ENCODE data around the gene ZW10. TPM values are rescaled to one million over a fixed set of nuclear protein-coding genes. Genes with fewer than 3 reads are reported as not detected.
"Not testable (repeated sequence)": the region's sequence is repeated elsewhere in the genome, so short reads cannot be mapped to it uniquely, and the experiment has no call there.

ZW10 gene
- total RNA-seq, 1 donor from 2014 or later, result 23.3 TPM

DNA sequence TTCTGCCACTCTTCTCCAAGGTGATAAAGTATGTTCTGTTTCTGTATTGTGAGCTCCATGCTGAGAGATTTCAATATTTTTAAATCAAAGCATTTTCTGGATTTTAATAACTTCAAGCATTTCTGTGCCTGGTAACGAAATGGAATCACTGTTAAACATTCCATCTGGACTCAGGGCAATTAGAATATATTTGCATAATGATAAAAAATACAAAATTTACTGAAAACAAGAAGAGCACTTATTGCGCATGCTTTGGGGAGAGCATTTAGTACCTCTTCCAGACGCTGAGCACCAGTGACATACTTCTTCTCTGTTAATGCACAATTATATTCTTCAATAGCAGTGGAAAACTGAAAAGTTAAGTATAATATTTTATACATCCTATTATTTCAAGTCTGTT, 13.3 kb downstream of the ZW10 start:
- no peak for DNase-seq

DNA sequence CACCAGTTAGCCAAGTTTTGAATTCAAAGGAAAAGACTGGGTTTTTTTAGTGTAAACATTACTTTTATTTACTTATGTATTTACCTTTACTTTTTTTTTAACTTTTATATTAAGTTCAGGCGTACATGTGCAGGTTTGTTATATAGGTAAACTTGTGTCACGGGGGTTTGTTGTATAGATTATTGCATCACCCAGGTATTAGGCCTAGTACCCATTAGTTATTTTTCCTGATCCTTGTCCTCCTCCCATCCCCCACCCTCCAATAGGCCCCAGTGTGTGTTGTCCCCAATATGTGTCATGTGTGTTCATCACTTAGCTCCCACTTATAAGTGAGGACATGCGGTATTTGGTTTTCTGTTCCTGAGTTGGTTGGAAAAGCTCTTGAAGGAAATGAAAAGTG, 20.6 kb downstream of the ZW10 start:
- no peak for DNase-seq

DNA sequence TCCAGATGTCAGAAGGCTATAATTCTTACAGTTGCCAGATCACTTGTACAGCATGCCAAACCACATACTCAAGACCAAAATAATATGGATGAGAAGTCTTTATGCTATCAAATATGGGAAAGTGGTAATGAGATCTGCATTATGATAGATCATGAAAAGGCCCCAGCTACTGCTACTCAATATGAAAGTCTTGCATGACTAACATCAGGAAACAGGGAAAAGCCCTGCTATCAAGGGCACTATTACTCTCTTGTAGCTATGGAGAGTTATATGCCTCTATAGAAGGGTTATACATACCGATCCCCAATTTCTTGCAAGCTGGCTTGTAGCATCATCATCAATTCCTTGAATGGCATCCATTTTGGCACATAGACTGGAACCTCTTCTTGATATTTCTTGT, 37.2 kb downstream of the ZW10 start:
- no peak for DNase-seq

DNA sequence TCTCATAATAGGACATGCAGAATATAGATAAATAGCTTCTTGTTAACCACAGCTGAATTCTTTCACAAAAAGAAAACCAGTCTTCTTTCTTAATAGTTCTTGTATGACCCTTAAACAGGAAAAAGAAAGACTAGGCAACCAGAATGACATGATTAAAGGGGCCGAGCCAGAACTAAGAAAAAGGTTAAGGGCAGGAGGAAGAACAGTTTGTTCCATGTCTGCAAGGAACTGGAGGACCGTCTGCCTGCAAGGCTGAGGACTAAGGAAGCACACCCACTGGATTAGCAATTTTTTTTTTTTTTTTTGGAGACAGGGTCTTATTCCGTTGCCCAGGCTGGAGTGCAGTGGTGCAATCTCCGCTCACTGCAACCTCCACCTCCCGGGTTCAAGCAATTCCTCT, 41.4 kb downstream of the ZW10 start:
- no peak for DNase-seq

DNA sequence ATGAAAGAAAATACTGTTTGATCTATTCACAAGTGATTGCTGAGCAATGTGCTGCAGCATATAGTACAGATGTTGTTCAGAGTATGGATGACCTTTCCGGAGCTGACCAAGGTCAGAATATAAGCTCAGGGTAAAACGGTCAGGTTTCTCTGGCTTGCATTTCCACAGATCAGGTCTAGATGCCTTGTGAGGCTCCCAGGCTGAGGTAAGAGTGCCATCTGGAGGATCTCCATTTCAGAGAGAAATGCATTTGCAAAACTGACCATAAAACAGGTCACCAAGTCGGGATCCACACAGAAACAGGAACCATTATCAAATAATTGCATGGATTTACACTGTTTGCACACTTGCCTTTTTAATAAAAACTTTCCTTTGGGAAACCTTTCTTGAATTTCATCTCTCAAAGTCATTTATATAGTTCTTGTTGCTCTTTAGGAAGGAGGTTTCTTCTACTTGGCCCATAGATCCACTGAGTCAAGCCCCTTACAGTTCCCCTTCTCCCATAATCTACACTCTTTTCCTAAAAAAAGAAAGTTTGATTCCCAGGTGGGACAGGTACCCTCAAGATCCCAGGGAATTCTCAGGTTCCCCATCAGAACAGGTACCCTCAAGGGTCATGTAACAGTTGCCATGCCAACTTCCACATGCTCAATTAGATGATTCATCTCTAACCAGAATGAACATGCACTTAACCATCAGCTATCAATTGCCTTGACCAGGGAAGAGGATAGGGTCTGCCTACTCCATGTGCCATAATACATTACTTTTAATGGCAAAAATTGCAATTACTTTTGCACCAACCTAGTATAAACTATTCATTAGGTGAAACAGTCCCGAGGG, 42.4 kb downstream of the ZW10 start:
- DNase-seq, result peak; percentile 51

DNA sequence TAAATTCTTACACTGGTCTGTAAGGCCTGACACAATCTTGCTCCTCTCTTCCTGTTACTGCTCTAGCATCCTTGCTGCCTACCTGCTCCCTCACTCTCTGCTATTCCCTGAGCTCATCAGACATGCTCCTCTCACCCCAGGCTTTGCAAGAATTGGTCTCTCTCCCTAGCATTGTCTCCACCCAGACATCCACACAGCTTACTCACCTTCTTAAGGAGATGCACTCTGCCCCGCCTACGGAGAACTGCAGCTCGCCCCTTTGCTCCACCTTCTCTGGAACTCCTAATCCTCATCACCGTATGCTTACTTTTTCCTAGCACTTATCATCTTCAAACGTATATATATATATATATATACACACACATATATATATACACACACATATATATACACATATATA, 44.0 kb downstream of the ZW10 start:
- DNase-seq, result no peak

DNA sequence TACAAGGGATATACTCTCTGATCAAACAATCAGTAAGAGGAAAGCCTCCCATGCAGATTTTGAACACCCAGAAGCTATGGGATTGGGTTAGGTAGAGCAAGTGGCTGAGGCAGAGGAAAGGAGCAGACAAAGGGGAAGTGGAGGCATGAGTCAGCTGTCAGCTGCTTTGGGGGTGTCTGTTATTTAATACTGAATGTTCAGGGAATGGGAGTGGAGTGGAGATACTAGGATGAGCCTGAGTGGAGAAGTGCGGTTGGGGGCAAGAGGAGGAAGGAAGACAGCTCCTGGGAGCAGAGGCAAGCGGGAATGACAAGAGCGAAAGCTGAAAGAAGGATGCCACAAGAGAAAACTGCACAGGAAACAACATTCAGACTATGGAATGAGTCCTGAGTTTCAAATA, 44.7 kb downstream of the ZW10 start:
- peak; percentile 15 for DNase-seq

DNA sequence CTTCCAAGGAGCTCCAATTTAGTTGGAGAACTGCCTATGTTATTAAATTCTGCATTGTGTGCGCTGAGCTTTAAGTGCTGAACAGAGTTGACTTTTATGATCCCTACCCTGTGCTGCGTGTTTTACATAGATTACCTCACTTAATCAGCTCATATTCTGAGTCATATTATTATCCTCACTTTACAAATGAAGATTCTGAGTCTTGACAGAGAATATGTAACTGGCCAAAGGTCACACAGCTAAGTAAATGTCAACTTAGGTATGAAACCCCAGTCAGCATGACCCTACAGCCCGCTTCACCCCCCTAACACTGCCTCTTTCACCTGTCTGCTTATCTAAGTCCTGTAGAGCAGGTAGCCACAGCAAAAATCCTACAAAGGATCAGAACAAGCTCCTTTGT, 47.6 kb downstream of the ZW10 start:
- no peak for DNase-seq

DNA sequence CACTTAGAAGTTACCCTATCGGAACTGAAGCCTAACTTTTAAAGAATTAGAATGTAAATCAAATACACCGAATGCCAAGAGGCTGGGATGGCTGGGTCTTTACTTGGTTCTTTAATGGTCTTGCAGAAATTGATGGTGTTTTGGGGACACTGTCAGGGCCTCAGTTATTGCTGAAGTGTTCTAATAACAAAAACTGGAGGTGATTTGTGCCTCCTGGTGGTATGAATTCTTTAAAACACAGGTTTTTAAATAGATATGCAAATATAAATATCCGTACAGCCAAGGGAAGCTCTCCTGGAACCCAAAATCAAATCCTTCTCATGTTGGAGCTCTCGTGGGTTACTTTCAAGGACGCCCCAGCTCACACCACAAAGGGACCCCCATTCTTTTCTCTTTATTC, 48.1 kb downstream of the ZW10 start:
- DNase-seq, result no peak

DNA sequence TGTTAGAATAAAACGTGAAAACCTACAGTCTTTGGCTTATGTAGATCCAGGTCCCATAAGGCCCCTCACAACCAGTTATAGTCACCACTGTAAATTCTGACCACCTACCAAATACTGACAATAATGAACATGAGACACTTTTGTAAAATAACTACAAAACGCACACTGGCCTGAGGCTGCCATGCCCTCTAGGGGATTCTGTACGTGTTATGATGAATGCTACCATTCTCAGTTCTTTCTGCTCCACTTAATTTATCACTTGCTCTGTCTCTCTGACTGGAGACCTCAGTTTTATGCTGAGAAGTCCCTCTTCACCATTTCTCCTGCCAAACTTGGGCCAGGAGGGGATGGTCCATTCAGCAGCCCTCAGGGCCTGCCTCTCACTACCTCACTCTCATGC, 48.7 kb downstream of the ZW10 start:
- no peak for DNase-seq

DNA sequence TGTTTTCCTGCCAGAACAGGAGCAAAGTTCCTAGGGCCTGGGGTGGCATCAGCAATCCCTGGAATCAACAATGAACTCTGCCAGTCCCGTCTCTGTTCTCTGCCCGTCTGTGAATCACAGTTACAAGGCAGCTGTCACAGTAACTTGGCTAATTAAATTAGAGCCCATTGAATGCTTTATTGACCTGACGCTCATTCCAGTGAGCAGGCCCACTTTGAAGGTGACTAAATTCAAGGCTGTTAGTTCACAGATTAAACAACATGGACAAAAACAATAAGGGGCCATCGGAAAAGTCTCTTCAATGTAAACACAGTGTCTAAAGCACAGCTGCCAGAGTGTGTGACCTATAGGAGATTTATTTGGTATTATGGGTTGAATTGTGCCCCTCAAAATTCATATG, 49.7 kb downstream of the ZW10 start:
- no peak for DNase-seq

DNA sequence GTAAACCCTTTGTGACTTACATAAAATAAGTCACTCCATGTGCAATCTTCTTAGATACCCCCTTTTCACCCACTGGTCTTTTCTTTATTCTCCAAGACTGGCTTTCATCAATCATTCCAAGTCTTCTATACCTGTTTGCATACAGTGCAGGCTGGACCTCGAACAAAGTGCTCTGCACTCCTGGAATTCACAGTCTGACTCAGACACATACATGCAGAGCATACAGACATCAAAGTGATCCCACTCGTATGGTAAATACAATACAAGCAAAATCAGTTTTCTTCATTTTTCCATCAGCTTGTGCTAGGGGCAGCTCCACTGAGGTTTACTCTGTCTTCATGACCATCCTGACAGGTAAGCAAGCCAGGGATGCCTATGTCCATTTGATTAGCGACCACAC, 50.6 kb downstream of the ZW10 start:
- DNase-seq, result no peak

DNA sequence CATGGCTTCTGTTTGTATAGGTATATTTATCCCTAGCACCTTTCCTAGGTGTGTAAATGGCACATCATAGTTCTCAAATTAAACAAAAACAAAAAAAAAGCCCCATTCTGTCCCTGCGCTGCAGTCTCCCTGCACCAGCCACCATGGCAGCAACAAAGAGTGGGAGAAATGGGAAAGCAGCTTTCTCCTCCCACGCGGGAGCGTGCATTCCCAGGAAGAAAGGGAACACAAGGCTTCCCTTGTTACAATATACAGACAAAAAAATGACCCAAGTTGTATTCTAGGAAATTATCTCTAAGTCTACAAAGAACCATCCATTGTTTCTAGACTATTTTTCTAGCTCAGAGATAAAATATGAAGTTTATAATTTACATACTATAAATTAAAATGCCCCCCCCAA, 51.3 kb downstream of the ZW10 start:
- no peak for DNase-seq

DNA sequence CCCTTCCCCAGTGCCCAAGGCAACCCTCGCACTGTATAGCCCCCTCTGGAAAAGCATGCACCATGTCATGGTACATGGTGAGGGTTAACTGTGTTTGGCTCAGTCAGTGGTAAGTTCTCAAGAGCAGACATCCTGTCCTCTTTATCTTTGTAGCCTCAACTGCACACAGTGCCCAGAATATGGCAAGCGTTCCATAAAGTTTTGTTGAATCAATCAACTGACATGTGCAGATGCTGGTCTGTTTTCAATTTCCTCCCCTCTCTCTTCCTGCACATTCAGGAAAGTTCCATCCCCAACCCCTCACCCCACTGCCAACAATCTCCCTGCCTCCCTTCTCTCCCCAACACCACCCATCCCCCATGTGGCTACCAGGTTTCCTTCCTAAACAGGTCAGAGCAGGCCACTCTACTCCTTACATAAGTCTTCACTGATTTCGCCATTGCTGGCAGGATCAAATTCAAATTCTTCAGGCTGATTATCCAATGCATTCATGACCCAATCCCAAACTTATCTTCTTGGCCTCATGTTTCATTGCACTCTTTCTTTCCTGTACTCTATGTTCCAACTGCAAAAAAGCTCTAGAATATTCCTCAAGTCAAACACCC, 51.9 kb downstream of the ZW10 start:
- no peak for DNase-seq

DNA sequence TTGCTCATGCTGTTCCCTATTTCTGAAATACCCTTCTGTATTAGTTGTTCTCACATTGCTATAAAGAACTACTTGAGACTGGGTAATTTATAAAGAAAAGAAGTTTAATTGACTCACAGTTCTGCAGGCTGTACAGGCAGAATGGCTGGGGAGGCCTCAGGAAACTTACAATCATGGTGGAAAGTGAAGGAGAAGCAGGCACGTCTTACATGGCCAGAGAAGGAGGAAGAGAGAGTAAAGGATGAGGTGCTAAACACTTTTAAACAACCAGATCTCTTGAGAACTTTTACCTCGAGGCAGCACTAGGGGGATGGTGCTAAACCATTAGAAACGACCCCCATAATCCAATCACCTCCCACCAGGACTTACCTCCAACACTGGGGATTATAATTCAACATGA, 53.0 kb downstream of the ZW10 start:
- DNase-seq, result not testable (repeated sequence)

DNA sequence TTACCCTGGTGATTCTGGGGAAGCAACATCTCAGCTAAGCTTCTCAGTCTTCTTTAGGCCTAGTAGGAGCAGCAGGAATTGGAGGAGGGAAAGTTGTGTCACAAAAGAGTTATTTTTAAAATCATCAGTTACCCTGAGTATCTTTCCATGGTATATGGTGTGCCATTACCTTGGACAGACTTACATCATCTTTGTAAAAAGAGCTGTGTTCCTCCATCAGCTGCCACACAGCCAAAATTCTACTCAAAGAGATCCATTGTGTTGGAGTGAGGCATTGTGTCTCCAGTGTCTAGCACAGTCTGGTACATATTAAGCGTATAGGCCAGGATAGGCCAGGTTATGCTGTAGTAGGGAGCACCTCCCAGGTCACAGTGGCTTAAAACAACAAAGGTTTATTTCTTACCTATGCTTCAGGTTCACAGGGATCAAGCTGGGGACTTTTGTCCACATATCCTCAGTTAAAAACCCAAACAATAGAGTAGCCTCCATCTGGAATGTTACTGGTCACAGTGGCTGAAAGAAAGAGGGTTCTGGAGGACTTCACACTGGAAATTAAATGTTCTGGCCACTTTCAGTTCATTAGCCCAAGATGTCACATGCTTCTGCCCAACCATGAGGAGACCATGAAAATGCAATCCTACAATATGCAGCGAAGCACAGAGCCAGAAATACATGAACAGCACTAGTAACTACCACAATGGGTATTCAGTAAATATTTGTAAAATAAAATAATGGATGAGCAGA, 57.4 kb downstream of the ZW10 start:
- DNase-seq, result no peak

DNA sequence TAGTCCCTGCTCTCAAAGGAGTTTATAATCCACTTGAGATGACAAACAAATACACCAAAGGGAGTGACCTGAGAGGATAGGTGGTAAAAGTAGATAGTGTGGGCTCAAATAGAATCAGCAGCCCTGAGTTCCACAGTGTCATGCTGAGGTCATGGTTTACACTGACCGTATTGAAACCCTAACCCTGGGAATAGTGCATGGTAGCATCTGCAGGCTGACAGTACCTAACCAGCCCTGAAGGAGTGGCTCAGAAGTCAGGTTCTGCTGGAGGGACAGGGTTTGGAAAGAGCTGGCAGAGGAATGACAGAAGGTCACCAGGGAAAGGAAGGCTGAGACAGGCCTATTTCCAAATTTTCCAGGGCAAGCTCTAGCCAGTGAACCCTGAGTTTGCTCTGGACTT, 58.2 kb downstream of the ZW10 start:
- no peak for DNase-seq

DNA sequence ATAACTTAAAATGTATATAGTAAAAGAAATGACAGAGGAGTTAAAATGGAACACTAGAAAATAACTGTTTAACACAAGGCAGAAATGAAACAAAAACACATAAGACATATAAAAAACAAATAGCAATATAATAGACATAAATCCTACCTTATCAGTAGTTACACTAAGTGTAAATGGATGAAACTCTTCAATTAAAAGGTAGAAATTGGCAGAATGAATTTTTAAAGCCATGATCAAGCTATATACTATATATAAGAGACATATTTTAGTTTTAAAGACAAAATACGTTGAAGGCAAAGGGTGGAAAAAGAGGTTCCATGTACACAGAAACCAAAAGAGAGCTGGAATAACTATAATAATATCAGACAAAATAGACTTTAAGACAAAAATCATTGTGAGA, 62.5 kb downstream of the ZW10 start:
- DNase-seq, result no peak

DNA sequence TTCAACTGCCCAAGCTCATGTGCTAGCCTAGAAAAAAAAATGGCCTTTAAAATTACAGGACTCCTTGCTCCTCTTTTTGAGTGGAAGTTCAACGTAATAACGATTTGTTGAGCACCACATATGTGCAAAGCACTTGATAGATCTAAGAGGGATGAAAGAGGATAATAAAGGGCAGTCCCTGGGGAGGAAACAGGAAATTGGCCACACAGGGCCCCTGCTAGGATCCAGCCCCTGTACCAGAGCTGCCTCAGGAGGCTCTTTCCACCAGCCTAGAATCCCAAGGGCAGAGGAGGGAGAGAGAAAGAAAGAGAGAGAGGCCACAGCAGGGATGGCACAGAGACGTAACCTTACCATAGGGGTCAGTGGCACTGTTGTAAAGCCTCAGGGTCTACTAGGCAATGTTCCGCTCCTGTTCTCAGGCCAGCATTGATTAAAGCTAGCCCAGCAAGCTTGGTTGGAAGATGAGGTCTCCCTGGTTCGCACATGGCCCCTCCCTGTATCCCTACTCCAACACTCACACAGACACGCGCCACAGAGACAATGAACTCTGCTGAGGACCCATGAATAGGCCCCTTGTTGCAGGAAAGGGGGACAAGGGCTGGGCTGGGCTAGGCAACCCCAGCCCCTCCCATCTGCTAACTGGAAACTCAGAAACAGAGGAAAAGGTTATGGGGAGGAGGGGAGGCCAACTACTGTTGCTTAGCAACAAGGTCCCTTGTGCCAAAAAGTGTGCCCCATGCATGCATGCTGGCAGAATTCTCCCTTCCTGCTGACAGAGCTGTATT, 67.4 kb downstream of the ZW10 start, which contains the start of gene TMPRSS5:
Gene TMPRSS5, minus strand, starts transcription at position 438 of the 785 bp plus-strand sequence. Its CDS starts 84 bp downstream, at position 354.
- DNase-seq, result no peak

DNA sequence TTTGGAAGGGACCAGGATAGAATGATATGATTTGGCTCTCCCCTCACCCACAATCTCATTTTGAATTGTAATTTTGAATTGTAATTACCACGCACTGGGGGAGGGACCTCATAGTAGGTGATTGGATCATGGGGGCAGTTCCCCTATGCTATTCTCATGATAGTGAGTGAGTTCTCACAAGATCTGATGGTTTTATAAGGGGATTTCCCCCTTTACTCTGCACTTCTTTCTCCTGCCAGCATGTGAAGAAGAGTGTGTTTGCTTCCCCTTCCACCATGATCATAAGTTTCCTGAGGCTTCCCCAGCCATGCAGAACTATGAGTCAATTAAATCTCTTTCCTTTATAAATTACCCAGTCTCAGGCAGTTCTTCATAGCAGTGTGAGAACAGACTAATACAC, 69.9 kb downstream of the ZW10 start:
- DNase-seq, result not testable (repeated sequence)

DNA sequence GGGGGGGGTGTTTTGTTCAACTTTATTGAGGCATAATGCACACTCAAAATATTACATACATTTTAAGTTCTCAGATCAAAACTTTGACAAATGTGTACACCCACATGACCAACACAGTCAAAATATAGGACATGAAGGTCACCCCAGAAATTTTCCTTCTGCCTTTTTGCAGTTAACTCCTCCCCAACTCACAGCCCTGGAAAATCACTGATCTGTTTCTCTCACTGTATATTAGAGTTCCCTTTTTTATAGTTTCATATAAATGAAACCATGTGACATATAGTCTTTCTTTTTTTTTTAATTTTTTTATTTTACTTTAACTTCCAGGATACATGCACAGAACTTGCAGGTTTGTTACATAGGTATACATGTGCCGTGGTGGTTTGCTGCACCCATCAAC, 72.0 kb downstream of the ZW10 start:
- no peak for DNase-seq

DNA sequence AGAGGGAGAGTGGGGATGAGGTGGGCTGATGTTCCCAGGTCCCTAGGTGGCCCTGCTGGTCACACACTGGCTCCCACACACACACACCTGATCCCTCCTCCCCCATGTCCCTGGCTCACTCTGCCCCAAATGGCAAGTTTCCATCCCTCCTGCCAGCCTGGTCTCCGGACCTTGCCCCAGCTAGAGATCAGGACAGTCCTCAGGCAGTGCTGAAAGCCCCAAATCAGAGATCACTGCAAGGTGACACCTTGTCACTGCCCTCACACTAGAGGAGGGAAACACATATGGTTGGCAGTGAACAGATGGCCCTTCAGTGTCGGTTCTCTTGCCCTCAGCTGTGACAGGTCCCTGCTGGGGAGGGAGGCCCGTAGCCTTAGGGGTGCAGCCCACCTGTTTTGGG, 75.0 kb downstream of the ZW10 start:
- DNase-seq, result no peak
